ENCODE data around the gene ISM2. TPM values are rescaled to one million over a fixed set of nuclear protein-coding genes. Genes with fewer than 3 reads are reported as not detected.

The ISM2 gene
- total and polyA plus RNA-seq, 9 of the 15 experiments (the other 6 are each of a cell fraction or from before 2014, with no cell fraction given) = 0.08 to 0.11 TPM; not detected in 7

DNA sequence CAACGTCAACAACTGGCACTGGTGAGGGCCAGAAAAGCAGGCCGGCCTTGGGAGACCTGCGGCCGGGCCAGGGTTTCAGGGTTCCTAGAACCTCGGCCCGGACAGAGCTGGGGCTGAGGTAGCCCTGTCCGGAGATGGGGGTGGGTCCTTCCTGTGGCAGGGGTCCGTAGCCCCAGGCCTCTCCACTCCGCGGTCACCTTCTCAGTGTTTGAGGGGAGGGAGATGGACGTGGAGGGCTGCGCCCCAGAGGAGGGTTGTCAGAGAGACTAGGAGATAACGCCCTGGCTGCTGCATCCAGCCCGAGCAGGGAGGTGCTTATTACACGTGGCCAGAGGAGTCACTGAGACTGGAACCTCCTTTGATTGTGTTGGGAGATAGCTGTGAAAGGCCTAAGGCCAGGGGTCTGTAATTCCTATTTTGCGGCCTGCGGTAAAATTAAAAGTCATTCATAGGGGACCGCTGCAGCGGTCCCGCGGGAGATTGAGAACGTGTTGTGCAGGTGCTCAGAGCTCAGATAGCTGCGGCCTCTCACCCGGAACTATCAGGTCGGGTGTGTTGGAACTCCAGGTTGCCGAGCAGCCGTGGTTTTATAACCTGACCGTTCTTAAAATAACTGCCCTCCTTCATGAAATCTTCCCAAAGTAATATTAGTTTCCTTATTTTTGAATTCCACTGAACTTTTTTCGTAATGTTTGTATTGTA, 40.2 kb downstream of the ISM2 start (continued):
- TF ChIP-seq TEAD1 (CRISPR knock-in tag; IDR thresholded peaks at IDR 0.05) = 0 out of 4 replicates have a peak, but pooled peaks of 1 of the 2 experiments have one; percentile 22
- TF ChIP-seq TAF1 (IDR thresholded peaks at IDR 0.05; ENCODE audit: control insufficient read depth, extremely low read depth, insufficient read depth, low read length, severe bottlenecking) = peak; percentile 10
- TF ChIP-seq ZFX (CRISPR knock-in tag; IDR thresholded peaks at IDR 0.05) = peak; percentile 66
- TF ChIP-seq, protein P1, sequence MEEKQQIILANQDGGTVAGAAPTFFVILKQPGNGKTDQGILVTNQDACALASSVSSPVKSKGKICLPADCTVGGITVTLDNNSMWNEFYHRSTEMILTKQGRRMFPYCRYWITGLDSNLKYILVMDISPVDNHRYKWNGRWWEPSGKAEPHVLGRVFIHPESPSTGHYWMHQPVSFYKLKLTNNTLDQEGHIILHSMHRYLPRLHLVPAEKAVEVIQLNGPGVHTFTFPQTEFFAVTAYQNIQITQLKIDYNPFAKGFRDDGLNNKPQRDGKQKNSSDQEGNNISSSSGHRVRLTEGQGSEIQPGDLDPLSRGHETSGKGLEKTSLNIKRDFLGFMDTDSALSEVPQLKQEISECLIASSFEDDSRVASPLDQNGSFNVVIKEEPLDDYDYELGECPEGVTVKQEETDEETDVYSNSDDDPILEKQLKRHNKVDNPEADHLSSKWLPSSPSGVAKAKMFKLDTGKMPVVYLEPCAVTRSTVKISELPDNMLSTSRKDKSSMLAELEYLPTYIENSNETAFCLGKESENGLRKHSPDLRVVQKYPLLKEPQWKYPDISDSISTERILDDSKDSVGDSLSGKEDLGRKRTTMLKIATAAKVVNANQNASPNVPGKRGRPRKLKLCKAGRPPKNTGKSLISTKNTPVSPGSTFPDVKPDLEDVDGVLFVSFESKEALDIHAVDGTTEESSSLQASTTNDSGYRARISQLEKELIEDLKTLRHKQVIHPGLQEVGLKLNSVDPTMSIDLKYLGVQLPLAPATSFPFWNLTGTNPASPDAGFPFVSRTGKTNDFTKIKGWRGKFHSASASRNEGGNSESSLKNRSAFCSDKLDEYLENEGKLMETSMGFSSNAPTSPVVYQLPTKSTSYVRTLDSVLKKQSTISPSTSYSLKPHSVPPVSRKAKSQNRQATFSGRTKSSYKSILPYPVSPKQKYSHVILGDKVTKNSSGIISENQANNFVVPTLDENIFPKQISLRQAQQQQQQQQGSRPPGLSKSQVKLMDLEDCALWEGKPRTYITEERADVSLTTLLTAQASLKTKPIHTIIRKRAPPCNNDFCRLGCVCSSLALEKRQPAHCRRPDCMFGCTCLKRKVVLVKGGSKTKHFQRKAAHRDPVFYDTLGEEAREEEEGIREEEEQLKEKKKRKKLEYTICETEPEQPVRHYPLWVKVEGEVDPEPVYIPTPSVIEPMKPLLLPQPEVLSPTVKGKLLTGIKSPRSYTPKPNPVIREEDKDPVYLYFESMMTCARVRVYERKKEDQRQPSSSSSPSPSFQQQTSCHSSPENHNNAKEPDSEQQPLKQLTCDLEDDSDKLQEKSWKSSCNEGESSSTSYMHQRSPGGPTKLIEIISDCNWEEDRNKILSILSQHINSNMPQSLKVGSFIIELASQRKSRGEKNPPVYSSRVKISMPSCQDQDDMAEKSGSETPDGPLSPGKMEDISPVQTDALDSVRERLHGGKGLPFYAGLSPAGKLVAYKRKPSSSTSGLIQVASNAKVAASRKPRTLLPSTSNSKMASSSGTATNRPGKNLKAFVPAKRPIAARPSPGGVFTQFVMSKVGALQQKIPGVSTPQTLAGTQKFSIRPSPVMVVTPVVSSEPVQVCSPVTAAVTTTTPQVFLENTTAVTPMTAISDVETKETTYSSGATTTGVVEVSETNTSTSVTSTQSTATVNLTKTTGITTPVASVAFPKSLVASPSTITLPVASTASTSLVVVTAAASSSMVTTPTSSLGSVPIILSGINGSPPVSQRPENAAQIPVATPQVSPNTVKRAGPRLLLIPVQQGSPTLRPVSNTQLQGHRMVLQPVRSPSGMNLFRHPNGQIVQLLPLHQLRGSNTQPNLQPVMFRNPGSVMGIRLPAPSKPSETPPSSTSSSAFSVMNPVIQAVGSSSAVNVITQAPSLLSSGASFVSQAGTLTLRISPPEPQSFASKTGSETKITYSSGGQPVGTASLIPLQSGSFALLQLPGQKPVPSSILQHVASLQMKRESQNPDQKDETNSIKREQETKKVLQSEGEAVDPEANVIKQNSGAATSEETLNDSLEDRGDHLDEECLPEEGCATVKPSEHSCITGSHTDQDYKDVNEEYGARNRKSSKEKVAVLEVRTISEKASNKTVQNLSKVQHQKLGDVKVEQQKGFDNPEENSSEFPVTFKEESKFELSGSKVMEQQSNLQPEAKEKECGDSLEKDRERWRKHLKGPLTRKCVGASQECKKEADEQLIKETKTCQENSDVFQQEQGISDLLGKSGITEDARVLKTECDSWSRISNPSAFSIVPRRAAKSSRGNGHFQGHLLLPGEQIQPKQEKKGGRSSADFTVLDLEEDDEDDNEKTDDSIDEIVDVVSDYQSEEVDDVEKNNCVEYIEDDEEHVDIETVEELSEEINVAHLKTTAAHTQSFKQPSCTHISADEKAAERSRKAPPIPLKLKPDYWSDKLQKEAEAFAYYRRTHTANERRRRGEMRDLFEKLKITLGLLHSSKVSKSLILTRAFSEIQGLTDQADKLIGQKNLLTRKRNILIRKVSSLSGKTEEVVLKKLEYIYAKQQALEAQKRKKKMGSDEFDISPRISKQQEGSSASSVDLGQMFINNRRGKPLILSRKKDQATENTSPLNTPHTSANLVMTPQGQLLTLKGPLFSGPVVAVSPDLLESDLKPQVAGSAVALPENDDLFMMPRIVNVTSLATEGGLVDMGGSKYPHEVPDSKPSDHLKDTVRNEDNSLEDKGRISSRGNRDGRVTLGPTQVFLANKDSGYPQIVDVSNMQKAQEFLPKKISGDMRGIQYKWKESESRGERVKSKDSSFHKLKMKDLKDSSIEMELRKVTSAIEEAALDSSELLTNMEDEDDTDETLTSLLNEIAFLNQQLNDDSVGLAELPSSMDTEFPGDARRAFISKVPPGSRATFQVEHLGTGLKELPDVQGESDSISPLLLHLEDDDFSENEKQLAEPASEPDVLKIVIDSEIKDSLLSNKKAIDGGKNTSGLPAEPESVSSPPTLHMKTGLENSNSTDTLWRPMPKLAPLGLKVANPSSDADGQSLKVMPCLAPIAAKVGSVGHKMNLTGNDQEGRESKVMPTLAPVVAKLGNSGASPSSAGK (IDR thresholded peaks at IDR 0.05) = peak; percentile 12; the same call in 1 of the 2 replicates
- TF ChIP-seq CBX3 (IDR thresholded peaks at IDR 0.05; ENCODE audit: borderline replicate concordance in 1 of 2, low read length in 2 of 2) = no peak
- TF ChIP-seq CHD1 (IDR thresholded peaks at IDR 0.05; ENCODE audit: low read length) = peak; percentile 72
- TF ChIP-seq EP400 (IDR thresholded peaks at IDR 0.05) = peak; percentile 52
- peak; percentile 16; the same call in 1 of the 2 replicates for TF ChIP-seq PHF8 (IDR thresholded peaks at IDR 0.05; ENCODE audit: borderline replicate concordance, low read length)
- TF ChIP-seq SIX5 (IDR thresholded peaks at IDR 0.05; ENCODE audit: borderline replicate concordance in 1 of 2, insufficient read depth in 1 of 2, low read depth in 1 of 2, low read length in 2 of 2) = no peak
- 0 out of 2 replicates have a peak, but pooled peaks have one; percentile 4 for TF ChIP-seq POLR2AphosphoS5 (IDR thresholded peaks at IDR 0.05; ENCODE audit: control insufficient read depth, insufficient read depth, low read depth, low read length)
- no peak for TF ChIP-seq SMARCE1 (IDR thresholded peaks at IDR 0.05)
- TF ChIP-seq POLR2A (conservative IDR thresholded peaks at IDR 0.05) = 0 out of 2 replicates have a peak, but pooled peaks have one; percentile 37
- no peak for TF ChIP-seq TBP (optimal IDR thresholded peaks at IDR 0.05; ENCODE audit: low read depth, low read length)
- peak; percentile 65 for TF ChIP-seq POLR2G (IDR thresholded peaks at IDR 0.05; ENCODE audit: low read depth, low read length)
